Omental fat pad (tissue), 4 donors: Measurements from ENCODE around the gene PROM2. TPM values are rescaled to one million over a fixed set of nuclear protein-coding genes. Genes with fewer than 3 reads are reported as not detected.

Experiments used
- ATAC-seq: fragments of 150-250 bp; one replicate; pipeline ENCODE4 v1.9.1; 2016; ENCODE audit warnings: mild to moderate bottlenecking, moderate library complexity; ENCODE audit not compliant: low FRiP score
- DNase-seq: peaks from one replicate; pipeline ENCODE4 v3.0.0-alpha.2; 2019; ENCODE audit warnings: low spot score
- total RNA-seq, 4 donors: library from RNA; depleted of rRNA; stranded (reverse); fragments of >200 nt; gene quantifications; one replicate each; pipeline ENCODE4 v1.1.0, GENCODE V29; 2016
- TF ChIP-seq, protein P1 (sequence below), 3 donors: fragments of 450-650 bp; IDR thresholded peaks; one replicate each; pipeline ENCODE4 v1.5.1; 2016 to 2017; ENCODE audit warnings: antibody characterized with exemption in 3 of 3, mild to moderate bottlenecking in 3 of 3, moderate library complexity in 2 of 3

The PROM2 gene
- total RNA-seq, 4 donors from 2014 or later, result 0.60 to 1.4 (median 1.1) TPM

DNA sequence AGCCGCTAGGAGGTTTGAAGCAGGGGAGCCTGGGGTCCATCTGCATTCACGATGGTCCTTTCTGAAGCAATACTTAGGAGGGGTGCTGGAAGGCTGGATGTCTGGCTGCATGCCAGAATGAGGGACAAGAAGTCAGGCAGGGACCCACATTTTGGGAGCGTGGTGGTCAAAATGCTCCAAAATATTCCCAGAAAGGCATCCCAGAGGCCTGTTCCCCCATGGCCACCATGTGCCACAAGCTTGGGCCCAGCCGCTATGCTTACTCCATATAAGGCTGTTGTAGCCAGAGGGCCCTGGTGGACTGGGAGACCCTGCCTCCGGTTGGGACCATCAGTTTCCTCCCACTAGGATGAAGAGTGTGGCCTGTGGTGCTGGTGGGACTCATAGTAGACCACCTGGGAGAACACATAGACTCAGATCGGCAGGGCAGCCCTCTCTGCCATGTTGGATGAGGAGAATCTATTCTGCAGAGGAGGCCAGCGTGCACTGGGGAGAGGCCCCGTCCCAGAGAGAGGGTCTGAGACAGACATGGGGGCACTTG is 3.6 kb upstream of the PROM2 start:
- TF ChIP-seq, protein P1, sequence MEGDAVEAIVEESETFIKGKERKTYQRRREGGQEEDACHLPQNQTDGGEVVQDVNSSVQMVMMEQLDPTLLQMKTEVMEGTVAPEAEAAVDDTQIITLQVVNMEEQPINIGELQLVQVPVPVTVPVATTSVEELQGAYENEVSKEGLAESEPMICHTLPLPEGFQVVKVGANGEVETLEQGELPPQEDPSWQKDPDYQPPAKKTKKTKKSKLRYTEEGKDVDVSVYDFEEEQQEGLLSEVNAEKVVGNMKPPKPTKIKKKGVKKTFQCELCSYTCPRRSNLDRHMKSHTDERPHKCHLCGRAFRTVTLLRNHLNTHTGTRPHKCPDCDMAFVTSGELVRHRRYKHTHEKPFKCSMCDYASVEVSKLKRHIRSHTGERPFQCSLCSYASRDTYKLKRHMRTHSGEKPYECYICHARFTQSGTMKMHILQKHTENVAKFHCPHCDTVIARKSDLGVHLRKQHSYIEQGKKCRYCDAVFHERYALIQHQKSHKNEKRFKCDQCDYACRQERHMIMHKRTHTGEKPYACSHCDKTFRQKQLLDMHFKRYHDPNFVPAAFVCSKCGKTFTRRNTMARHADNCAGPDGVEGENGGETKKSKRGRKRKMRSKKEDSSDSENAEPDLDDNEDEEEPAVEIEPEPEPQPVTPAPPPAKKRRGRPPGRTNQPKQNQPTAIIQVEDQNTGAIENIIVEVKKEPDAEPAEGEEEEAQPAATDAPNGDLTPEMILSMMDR (IDR thresholded peaks at IDR 0.05), result no peak
- ATAC-seq (no peak), DNase-seq (no peak)

DNA sequence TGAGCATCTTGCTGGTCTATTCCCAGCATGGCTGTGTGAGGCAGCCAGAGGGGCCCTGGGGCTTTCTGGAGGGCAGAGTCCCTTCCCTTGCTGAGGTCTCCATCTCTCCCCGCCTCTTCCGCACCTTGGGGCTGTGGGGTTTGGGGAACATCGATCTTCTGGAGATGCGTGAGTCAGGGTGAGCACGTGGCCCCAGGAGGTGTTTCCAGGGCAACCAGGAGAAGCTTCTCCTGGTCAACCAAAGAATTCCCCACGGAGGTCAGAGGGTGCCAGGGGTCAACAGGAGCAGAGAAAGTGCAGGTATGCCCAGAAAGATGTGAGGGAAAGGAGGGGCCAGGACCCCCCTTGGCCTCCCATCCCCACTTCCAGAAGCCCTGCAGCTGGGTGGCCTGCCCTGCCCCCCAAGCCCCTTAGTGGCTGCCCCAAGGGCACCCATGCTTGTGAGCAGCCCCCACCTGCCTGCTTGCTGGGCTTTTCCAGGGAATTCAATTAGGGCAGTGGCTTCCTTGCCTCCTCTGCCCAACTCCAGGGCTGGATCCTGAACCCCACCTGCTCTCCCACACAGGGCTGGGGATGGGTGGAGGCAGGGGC is 2.8 kb upstream of the PROM2 start:
- TF ChIP-seq, protein P1 (IDR thresholded peaks at IDR 0.05), result no peak
- no peak for DNase-seq
- ATAC-seq, result no peak

DNA sequence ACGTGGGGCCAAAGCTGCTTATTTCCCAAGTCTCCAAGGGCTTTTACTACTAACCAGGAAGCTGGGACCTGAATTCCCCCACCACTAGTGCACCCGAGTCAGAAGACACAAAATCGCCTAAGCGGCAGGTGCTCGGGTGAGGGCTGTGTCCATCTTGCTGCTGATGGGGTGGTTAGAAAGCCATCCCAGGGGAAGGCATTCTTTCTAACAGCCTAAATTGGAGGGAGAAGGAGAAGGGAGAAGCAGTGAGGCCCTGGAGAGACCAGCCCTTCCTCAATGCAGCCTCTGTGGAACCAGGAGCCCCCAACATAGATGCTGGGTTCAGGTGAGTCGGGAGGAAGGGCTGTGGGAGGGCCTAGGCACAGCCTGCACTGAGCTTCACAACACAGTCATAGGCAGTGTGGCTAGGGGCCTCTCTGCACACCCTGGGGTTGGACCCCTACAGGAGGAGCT is 1.9 kb upstream of the PROM2 start:
- TF ChIP-seq, protein P1 (IDR thresholded peaks at IDR 0.05), result no peak
- no peak for DNase-seq
- no peak for ATAC-seq

DNA sequence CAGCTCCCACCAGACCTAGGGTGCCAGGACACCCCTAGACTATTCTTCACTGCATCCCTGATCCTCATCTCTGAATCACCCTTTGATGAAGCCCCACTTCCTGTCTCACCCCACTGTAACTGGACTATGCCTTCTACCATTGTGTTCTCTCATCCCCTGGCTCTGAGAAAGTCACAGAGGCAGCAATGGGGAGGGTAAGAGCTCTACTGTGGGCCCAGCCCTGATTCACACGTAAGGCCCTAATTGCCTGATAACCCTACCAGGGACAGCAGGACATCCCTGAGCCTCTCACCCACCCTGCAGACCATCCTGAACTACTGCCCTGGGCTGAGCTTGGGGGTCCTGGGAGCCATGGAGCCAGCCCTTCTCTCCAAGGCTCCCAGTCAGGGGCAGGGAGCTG is 1.5 kb upstream of the PROM2 start:
- TF ChIP-seq, protein P1 (IDR thresholded peaks at IDR 0.05), result no peak
- ATAC-seq, result no peak
- no peak for DNase-seq

DNA sequence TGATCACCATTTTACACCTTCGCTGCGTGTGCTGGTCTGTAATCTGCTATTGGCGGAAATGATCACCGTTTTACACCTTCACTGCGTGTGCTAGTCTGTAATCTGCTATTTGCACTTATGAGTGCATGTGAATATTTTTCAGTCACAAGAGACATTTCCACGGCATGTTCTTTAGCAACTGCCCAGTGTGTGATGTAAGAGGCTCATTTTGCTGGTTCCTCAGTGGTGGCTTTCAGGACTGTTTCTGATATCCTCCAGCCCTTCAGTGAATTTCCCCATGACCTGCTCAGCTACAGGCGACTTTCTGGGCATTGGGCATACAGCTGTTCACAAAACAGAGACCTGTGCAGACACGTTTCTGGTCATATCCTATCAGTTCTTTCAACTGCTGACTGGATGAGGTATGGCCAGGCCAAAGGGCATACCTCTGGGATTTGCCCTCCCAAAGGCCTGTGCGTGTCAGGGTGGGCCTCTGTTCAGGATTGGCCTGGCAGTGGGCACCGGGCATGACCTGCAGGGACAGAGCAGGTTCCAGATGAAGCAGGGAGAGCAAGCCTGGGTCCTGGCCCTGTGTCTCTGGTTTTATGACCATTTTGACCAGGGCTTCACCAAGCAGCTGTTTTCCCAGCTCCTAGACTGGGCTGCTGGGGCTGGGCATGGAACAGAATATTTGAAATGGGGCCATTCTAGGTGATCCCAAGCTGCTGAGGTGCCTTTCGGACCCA is 521 bp upstream of the PROM2 start:
- TF ChIP-seq, protein P1 (IDR thresholded peaks at IDR 0.05), result no peak
- no peak for ATAC-seq
- no peak for DNase-seq

DNA sequence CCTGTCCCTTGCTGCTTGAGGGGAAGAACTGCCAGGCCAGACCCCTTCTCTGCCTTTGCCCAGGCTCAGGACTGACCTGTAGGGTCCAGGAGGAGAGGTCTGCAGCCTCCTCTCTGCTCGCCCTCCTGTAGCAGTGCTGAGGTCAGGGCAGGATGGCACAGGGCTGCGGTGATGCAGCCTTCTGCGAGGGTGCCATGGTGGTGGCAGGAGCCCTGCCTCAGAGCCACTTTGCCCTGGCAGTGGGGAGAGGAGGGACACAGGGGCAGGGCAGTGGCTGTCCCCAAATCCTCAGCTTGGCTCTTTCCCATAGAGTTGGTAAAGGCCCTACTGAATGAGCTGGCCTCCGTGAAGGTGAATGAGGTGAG is 884 bp downstream of the PROM2 start:
- no peak for ATAC-seq
- TF ChIP-seq, protein P1 (IDR thresholded peaks at IDR 0.05), result no peak
- DNase-seq, result no peak
